H9 (cell line): ENCODE measurements around the gene RPP25. TPM values are rescaled to one million over a fixed set of nuclear protein-coding genes. Genes with fewer than 3 reads are reported as not detected.
A peak's percentile ranks its signal among the peaks of the same experiment; 100 is the strongest.

ENCODE experiments used
- DNase-seq: peaks from one replicate; pipeline ENCODE4 v3.0.0-alpha.2; 2017
- H2AFZ ChIP-seq: one replicate; pipeline ENCODE4 v1.6.1; 2013; ENCODE audit warnings: mild to moderate bottlenecking, low read length, control low read depth, moderate library complexity
- H2AK5ac ChIP-seq: 2 replicates; pipeline ENCODE4 v1.6.1; 2013; ENCODE audit warnings: low read length, control low read depth, mixed read lengths; ENCODE audit not compliant: insufficient read length
- H2BK120ac ChIP-seq: one replicate; pipeline ENCODE4 v1.6.1; 2013; ENCODE audit warnings: low read depth, mild to moderate bottlenecking, low read length, control low read depth, inconsistent platforms; ENCODE audit not compliant: poor library complexity, severe bottlenecking
- H2BK12ac ChIP-seq: 2 replicates; pipeline ENCODE4 v1.6.1; 2013; ENCODE audit warnings: low read length, control low read depth, mixed read lengths, low read depth; ENCODE audit not compliant: insufficient read length
- H2BK15ac ChIP-seq: 2 replicates; pipeline ENCODE4 v1.6.1; 2013; ENCODE audit warnings: low read depth, low read length, control low read depth
- H2BK20ac ChIP-seq: one replicate; pipeline ENCODE4 v1.6.1; 2013; ENCODE audit warnings: low read depth, mild to moderate bottlenecking, low read length, control low read depth, inconsistent platforms; ENCODE audit not compliant: poor library complexity, severe bottlenecking
- H2BK5ac ChIP-seq: 2 replicates; pipeline ENCODE4 v1.6.1; 2013; ENCODE audit warnings: low read length, control low read depth, mixed read lengths; ENCODE audit not compliant: insufficient read length
- H3K14ac ChIP-seq: 2 replicates; pipeline ENCODE4 v1.6.1; 2013; ENCODE audit warnings: low read length, control low read depth; ENCODE audit not compliant: insufficient read depth
- H3K18ac ChIP-seq: 2 replicates; pipeline ENCODE4 v1.6.1; 2013; ENCODE audit warnings: low read depth, mild to moderate bottlenecking, mixed read lengths, low read length, control low read depth; ENCODE audit not compliant: insufficient read length
- H3K23ac ChIP-seq: 2 replicates; pipeline ENCODE4 v1.6.1; 2013; ENCODE audit warnings: low read length, control low read depth, mixed read lengths, low read depth; ENCODE audit not compliant: insufficient read length
- H3K23me2 ChIP-seq: 2 replicates; pipeline ENCODE4 v1.6.1; 2013; ENCODE audit warnings: low read depth, mild to moderate bottlenecking, mixed read lengths, low read length, control low read depth; ENCODE audit not compliant: insufficient read length, poor library complexity, severe bottlenecking
- H3K27ac ChIP-seq: 2 replicates; pipeline ENCODE4 v1.5.1; 2013; ENCODE audit warnings: low read length, control low read depth, mixed read lengths, low read depth; ENCODE audit not compliant: insufficient read length
- H3K27me3 ChIP-seq: 2 replicates; pipeline ENCODE4 v1.6.1; 2013; ENCODE audit warnings: low read length, control low read depth, inconsistent platforms; ENCODE audit not compliant: insufficient read depth
- H3K4ac ChIP-seq: 2 replicates; pipeline ENCODE4 v1.6.1; 2013; ENCODE audit warnings: low read depth, mild to moderate bottlenecking, control low read depth, inconsistent platforms, low read length, moderate library complexity
- H3K4me1 ChIP-seq: 2 replicates; pipeline ENCODE4 v1.6.1; 2013; ENCODE audit warnings: low read length, control low read depth, inconsistent platforms; ENCODE audit not compliant: insufficient read depth
- H3K4me2 ChIP-seq: 2 replicates; pipeline ENCODE4 v1.6.1; 2013; ENCODE audit warnings: low read length, control low read depth, mixed read lengths; ENCODE audit not compliant: insufficient read length, insufficient read depth
- H3K56ac ChIP-seq: 2 replicates; pipeline ENCODE4 v1.6.1; 2013; ENCODE audit warnings: low read depth, mild to moderate bottlenecking, mixed read lengths, low read length, control low read depth; ENCODE audit not compliant: insufficient read length
- H3K79me1 ChIP-seq: 2 replicates; pipeline ENCODE4 v1.6.1; 2013; ENCODE audit warnings: low read depth, mild to moderate bottlenecking, moderate library complexity, low read length, control low read depth, inconsistent platforms; ENCODE audit not compliant: insufficient read depth, poor library complexity, severe bottlenecking
- H3K79me2 ChIP-seq: 2 replicates; pipeline ENCODE4 v1.6.1; 2013; ENCODE audit warnings: low read length, control low read depth, inconsistent platforms; ENCODE audit not compliant: insufficient read depth
- H3K9ac ChIP-seq: 2 replicates; pipeline ENCODE4 v1.6.1; 2013; ENCODE audit warnings: low read length, control low read depth, mixed read lengths; ENCODE audit not compliant: insufficient read length; ENCODE audit errors: extremely low read depth
- H3K9me3 ChIP-seq: one replicate; pipeline ENCODE4 v1.6.1; 2013; ENCODE audit warnings: low read depth, low read length, inconsistent platforms; ENCODE audit not compliant: control insufficient read depth
- H3T11ph ChIP-seq: one replicate; pipeline ENCODE4 v1.6.1; 2013; ENCODE audit warnings: mild to moderate bottlenecking, low read length, control low read depth, inconsistent platforms
- H4K20me1 ChIP-seq: one replicate; pipeline ENCODE4 v1.6.1; 2013; ENCODE audit not compliant: control insufficient read depth, insufficient read length, insufficient read depth
- H4K5ac ChIP-seq: 2 replicates; pipeline ENCODE4 v1.6.1; 2013; ENCODE audit warnings: low read depth, mild to moderate bottlenecking, mixed read lengths, low read length, control low read depth; ENCODE audit not compliant: insufficient read length
- H4K8ac ChIP-seq: replicated peaks from 2 replicates; pipeline ENCODE4 v1.6.1; 2013; ENCODE audit warnings: low read length, control low read depth, mixed read lengths, low read depth; ENCODE audit not compliant: insufficient read length
- H4K91ac ChIP-seq: 2 replicates; pipeline ENCODE4 v1.6.1; 2013; ENCODE audit warnings: low read depth, mild to moderate bottlenecking, moderate library complexity, mixed read lengths, low read length, control low read depth; ENCODE audit not compliant: insufficient read length
- H3K27ac Mint-ChIP-seq, 3 experiments: 2 replicates in 2 of 3; 3 replicates in 1 of 3; pipeline ENCODE4 v1.8.0; 2020 to 2021; ENCODE audit warnings: mixed read lengths in 3 of 3, mild to moderate bottlenecking in 1 of 3, moderate library complexity in 1 of 3
- H3K27me3 Mint-ChIP-seq: 2 replicates; pipeline ENCODE4 v1.8.0; 2021; ENCODE audit warnings: low read depth, mild to moderate bottlenecking, moderate library complexity, mixed read lengths
- H3K36me3 Mint-ChIP-seq, 3 experiments: 2 replicates in 2 of 3; 3 replicates in 1 of 3; pipeline ENCODE4 v1.8.0; 2020 to 2021; ENCODE audit warnings: low read depth in 3 of 3, mixed read lengths in 3 of 3; ENCODE audit not compliant: insufficient read depth in 1 of 3
- H3K4me1 Mint-ChIP-seq, 2 experiments: 2 replicates each; pipeline ENCODE4 v1.8.0; 2020; ENCODE audit warnings: mixed read lengths in 2 of 2
- H3K4me3 Mint-ChIP-seq, 2 experiments: 2 replicates in 1 of 2; 3 replicates in 1 of 2; pipeline ENCODE4 v1.8.0; 2020 to 2021; ENCODE audit warnings: mild to moderate bottlenecking in 2 of 2, mixed read lengths in 2 of 2, moderate library complexity in 1 of 2
- H3K9me3 Mint-ChIP-seq, 2 experiments: 2 replicates in 1 of 2; 3 replicates in 1 of 2; pipeline ENCODE4 v1.8.0; 2020; ENCODE audit warnings: mild to moderate bottlenecking in 2 of 2, mixed read lengths in 2 of 2, moderate library complexity in 1 of 2
- WGBS: extraction: QIAGEN DNeasy Blood & Tissue Kit; methylation state at CpG from one replicate; pipeline ENCODE4 v1.1.7; 2013; ENCODE audit warnings: missing lambda C conversion rate, low lambda C conversion rate, mixed read lengths; ENCODE audit not compliant: insufficient read length; ENCODE audit errors: extremely low coverage; 5-methylcytosine and 5-hydroxymethylcytosine counted together
- total RNA-seq: library from RNA; stranded (reverse); gene quantifications from 2 replicates; pipeline ENCODE4 v1.2.1, GENCODE V29; 2021
- TF ChIP-seq, protein P1 (sequence below): fragments of 200-600 bp; sonication (generic); conservative IDR thresholded peaks from 3 replicates; pipeline ENCODE4 v1.8.0; 2021; ENCODE audit warnings: antibody characterized with exemption, mild to moderate bottlenecking

RPP25 gene
- total RNA-seq, 1 experiment from 2014 or later: 12.6 TPM

DNA sequence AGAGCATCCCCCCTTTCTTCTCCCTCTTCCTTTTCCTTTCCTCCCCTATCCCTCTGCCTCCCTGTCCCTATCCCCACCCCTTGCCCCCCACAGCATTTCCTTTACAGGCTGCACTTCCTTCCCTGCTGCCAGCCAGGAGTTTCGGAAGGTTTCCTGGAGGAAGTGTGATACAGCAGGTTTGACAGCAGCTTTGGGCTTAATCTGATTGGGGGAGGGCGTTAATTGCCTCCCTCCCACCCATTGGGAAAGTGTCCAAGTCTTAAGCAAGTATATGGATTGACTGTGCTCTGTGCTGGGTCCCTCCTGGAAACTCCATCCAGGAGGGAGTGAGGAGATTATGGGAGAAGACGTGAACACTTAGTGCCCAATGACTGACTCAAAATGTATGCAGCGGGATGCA lies 40.6 kb upstream of the RPP25 start:
- H4K8ac ChIP-seq: no peak overlapping the region
- no peaks in the 10 kb centered on the region for H3K9me3 ChIP-seq
- peaks cover 15% of the 10 kb centered on the region for H3K27me3 Mint-ChIP-seq
- H2BK12ac ChIP-seq: no peak overlapping the region
- H3K4me1 Mint-ChIP-seq: peaks cover 13 to 19% of the 10 kb centered on the region in 2 experiments
- H3K79me2 ChIP-seq: no peaks in the 10 kb centered on the region; the same call in 1 of the 2 replicates
- H2BK120ac ChIP-seq: no peak overlapping the region
- no peak overlapping the region for H3K14ac ChIP-seq
- H3K18ac ChIP-seq: no peak overlapping the region
- DNase-seq: no peak
- H2BK15ac ChIP-seq: no peak overlapping the region
- peaks cover 9 to 22% (median 16%) of the 10 kb centered on the region in 3 experiments; a peak in 6 of 7 replicates for H3K36me3 Mint-ChIP-seq
- no peak overlapping the region for H2AFZ ChIP-seq
- peaks cover 2 to 4% of the 10 kb centered on the region in 2 experiments; a peak in 3 of 5 replicates for H3K9me3 Mint-ChIP-seq
- H3K27ac Mint-ChIP-seq: no peak overlapping the region; a peak in 1 of 7 replicates
- WGBS: no CpG with 5 or more reads among the region's 4 CpGs
- H3T11ph ChIP-seq: no peak overlapping the region
- no peaks in the 10 kb centered on the region for H3K27me3 ChIP-seq
- H3K23me2 ChIP-seq: peaks cover 8% of the 10 kb centered on the region
- H3K4me1 ChIP-seq: no peaks in the 10 kb centered on the region
- H3K4ac ChIP-seq: no peak overlapping the region
- no peak overlapping the region for H3K23ac ChIP-seq
- no peak overlapping the region for H3K56ac ChIP-seq
- no peak overlapping the region for H2AK5ac ChIP-seq
- H4K20me1 ChIP-seq: no peaks in the 10 kb centered on the region
- H3K4me2 ChIP-seq: no peak overlapping the region
- no peak overlapping the region for H4K91ac ChIP-seq
- no peak overlapping the region for H3K9ac ChIP-seq
- H4K5ac ChIP-seq: no peak overlapping the region
- TF ChIP-seq, protein P1, sequence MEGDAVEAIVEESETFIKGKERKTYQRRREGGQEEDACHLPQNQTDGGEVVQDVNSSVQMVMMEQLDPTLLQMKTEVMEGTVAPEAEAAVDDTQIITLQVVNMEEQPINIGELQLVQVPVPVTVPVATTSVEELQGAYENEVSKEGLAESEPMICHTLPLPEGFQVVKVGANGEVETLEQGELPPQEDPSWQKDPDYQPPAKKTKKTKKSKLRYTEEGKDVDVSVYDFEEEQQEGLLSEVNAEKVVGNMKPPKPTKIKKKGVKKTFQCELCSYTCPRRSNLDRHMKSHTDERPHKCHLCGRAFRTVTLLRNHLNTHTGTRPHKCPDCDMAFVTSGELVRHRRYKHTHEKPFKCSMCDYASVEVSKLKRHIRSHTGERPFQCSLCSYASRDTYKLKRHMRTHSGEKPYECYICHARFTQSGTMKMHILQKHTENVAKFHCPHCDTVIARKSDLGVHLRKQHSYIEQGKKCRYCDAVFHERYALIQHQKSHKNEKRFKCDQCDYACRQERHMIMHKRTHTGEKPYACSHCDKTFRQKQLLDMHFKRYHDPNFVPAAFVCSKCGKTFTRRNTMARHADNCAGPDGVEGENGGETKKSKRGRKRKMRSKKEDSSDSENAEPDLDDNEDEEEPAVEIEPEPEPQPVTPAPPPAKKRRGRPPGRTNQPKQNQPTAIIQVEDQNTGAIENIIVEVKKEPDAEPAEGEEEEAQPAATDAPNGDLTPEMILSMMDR: no peak
- H2BK5ac ChIP-seq: no peak overlapping the region
- peaks cover 2% of the 10 kb centered on the region for H3K79me1 ChIP-seq
- H3K27ac ChIP-seq: no peak overlapping the region
- no peak overlapping the region for H2BK20ac ChIP-seq
- peak overlapping the region; percentile 15 to 92; a peak in 4 of 5 replicates for H3K4me3 Mint-ChIP-seq
